GM21619 (cell line): ENCODE results near the gene POU5F2.

ENCODE experiments used
- ATAC-seq: cut with Tn5 transposase; IDR thresholded peaks from one replicate; pipeline ENCODE4 v1.9.1; 2021; ENCODE audit not compliant: unreplicated experiment

POU5F2 gene

DNA sequence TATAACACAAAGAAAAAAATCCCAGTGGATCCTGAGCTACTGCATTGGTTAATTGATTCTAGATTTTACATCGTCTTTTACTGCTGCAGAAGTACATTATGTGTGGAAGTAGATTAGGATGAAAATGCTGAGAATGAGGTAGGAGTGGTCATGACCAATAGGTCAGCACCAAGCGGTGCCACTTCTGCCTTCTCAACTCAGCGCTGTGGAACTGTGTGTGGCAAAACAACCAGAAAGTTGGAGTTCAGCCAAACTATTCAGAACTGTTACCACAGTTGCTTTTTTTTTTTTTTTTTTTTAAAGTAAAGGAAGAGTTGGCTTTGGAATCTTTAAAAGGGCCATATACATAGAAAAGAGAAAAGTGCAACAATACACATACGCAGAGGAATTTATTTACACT lies 24.2 kb downstream of the POU5F2 start:
- ATAC-seq: no peak

- ATAC-seq: no peak
Measured at GRCh38 chr5:93716453-93716852, 24.9 kb downstream of the POU5F2 start.

DNA sequence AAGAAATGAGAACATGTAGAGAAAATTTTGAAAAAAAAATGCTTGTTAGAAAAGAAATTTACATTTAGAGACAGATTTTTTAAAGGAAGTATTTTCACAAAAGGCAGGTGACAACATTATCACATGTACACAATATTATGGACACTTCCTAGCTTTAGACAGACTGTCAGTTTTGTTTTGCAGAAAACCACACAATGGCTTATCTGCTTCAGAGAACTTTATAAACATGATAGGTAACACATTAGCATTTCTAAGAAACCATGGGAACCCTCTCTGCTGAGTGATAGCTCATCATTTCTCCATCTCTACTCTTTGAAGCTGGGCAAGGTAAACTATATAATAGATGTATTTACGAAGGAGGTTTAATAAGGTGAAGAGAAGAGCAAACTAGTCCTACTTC lies 25.6 kb downstream of the POU5F2 start:
- no peak for ATAC-seq

- ATAC-seq: no peak
Measured at GRCh38 chr5:93715327-93715726, 26.1 kb downstream of the POU5F2 start.

DNA sequence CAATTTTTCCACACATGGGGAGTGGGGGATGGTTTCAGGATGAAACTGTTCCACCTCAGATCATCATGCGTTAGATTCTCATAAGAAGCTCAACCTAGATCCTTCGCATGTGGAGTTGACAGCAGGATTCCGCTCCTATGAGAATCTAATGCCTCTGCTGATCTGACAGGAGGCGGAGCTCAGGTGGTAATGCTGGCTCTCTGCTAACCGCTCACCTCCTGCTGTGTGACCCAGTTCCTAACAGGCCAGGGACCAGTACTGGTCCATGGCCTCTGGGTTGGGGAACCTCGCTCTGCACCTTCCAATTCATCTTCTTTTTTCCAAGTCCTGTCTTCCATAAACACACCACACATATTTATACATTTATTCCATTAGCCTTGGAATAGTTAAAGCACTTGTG lies 33.0 kb downstream of the POU5F2 start:
- no peak for ATAC-seq

DNA sequence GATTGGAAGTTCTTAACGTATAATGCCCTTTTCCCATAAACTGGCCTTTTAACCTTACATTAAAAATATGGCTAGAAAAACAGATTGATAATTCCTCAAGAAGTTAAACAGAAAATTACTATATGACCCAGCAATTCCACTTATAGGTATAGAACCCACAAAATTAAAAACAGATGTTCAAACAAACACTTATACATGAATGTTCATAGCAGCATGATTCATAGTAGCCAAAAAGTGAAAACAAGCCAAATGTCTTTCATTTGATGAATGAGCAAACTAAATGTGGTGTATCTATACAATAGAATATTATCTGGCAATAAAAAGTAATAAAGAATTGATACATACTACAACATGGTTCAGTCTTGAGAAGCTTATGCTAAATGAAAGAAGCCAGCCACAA lies 35.5 kb downstream of the POU5F2 start:
- ATAC-seq: no peak

DNA sequence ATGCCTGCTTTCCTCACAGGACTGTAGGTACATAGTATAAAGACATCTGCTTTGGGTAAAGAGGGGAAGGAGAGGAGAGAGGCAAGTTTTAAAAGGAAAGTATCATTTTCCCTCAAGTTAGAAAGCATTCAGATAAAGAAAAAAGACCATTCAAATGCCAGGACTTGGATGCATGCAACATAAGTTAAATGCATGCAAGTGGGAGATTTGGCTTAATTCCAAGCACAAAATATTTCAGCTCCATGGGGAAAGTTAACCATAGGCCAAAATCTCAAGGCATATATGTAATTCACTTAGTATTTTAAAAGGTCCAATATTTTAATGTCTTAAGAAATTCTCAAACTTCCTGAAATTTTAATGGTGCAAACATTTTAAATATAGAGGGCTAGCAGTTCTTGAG lies 36.4 kb downstream of the POU5F2 start:
- no peak for ATAC-seq

- ATAC-seq: no peak
Measured at GRCh38 chr5:93691997-93692396, 49.4 kb downstream of the POU5F2 start.
